GM19397 (cell line): ENCODE data around the gene ITPR3.

Source experiments
- ATAC-seq: cut with Tn5 transposase; IDR thresholded peaks from one replicate; pipeline ENCODE4 v1.9.1; 2021; ENCODE audit warnings: mild to moderate bottlenecking, moderate library complexity; ENCODE audit not compliant: unreplicated experiment

Gene ITPR3

DNA sequence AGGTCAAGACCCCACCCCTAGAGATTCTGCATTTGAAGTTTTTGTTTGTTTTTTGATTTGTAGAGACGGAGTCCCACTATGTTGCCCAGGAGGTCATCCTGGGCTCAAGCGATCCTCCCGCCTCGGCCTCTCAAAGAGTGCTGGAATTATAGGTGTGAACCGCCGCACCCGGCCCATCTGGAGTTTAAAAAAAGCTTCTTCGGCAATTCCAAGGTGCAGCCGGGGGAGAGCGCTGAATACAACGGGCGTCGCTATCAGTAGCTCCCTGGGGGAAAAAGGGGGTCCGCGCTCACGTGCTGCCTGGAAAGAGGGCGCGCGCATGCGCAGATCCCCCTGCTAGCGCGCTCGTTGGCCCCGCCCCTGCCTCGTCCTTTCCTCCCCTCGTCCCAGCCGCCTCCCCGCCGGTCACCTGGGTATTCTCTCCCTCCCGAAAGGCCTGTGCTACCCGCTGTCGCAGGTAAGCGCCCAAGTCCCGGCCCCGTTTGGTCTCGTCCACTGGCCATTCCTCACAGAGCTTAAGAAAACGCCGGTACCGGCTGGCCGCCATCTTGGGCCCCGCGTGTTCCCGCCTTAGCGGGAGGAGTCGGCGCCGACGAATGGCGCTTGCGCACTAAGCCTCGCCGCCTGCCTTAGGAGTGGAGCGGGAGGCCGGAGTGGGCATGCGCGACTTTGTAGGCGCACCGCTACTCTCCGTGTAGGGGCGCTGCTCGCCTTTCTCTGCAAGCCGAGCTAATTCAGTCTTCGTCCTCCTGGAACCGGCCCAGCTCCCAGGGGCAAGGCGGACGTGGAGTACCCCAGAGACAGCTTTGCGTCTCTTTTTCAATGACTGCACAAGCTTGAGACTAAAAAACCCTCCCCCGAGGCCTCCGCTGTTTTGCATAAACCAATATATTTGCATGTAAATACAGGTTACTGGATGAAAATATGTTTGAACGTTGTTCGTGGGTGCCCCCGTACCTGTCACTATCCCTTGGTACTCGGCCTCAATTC lies 90.3 kb downstream of the ITPR3 start, which contains the start of gene UQCC2:
Gene UQCC2 (minus strand): TSS at position 561 of the 990 bp plus-strand sequence. CDS start 14 bp downstream, at position 547.
- ATAC-seq: peak; percentile 83

DNA sequence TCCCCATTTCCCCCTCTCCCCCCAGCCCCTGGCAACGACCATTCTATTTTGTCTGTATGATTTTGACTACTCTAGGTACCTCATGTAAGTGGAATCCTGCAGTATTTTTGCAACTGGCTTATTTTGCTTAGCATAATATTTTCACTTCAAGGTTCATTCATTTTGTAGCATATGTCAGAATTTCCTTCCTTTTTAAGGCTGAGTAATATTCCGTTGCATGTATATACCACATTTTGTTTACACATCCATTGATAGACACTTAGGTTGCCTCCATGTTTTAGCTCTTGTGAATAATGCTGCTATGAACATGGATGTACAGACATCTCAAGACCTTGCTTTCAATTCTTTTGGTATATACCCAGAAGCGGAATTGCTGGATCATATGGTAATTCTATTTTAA lies 91.8 kb downstream of the ITPR3 start:
- no peak for ATAC-seq

DNA sequence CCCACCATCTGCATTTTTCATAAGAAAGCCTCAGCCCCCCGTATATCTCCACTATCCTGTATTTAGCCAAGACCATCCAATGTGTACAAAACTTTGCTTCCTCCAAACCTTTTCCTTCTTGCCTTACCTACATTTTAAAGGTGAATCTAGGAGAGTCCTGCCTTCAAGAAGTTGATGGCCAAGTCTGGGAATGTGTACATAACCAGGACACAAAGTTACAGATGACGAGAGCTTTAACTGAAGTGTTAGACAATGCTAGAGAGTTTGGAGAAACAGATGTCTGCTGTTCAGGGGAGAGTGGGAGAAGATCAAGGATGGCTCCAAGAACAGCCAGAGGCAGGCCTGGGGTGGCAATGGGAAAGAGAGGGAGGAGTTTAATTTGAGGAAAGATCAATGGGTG lies 92.7 kb downstream of the ITPR3 start:
- no peak for ATAC-seq

DNA sequence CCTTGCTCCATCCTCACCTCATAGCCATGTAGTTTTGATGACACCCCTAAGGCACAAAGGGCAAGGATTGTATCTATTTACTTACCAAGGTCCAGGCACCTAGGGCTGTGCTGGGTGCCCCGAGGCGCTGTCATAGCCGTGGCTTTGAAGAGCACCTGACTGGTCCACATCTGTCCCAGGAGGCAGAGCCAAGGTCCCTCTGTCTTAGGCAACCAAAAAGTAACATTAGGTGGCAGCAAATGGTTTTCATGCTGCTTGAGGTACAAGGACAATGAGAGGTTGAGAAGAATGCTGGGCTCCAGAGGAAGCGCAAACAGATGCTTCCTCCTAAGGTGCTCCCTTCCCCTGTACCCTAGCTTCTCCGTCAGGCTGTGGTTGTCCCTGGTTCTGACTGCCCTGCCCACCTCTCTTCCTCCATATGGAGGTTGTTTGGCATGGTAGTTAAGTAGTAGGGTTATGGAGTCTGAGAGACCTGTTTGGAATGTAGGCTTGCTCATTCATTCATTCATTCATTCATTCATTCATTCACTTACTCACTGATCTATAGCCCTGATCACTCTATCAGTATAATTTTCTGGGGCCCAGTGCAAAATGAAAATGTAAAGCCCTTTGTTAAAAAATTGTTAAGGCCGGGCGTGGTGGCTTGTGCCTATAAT lies 93.4 kb downstream of the ITPR3 start:
- ATAC-seq: no peak

DNA sequence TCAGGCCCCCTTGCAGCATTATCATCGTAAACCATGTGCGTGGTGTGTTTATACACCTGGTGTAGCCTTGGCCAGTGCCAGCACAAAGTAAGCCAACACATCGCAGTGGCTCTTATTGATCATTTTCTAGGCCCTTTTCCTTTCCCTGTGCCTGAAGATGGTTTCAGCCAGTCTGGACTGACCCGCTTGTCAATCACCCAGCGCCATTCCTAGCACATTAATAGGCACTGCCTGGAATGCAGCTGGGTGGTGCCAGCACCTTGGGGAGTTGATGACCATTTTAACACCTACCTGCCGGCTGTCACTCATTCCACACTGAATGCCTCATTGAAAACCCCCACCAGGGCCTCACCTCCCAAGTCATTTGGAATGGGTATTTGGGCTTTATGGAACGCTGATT lies 95.3 kb downstream of the ITPR3 start:
- no peak for ATAC-seq

DNA sequence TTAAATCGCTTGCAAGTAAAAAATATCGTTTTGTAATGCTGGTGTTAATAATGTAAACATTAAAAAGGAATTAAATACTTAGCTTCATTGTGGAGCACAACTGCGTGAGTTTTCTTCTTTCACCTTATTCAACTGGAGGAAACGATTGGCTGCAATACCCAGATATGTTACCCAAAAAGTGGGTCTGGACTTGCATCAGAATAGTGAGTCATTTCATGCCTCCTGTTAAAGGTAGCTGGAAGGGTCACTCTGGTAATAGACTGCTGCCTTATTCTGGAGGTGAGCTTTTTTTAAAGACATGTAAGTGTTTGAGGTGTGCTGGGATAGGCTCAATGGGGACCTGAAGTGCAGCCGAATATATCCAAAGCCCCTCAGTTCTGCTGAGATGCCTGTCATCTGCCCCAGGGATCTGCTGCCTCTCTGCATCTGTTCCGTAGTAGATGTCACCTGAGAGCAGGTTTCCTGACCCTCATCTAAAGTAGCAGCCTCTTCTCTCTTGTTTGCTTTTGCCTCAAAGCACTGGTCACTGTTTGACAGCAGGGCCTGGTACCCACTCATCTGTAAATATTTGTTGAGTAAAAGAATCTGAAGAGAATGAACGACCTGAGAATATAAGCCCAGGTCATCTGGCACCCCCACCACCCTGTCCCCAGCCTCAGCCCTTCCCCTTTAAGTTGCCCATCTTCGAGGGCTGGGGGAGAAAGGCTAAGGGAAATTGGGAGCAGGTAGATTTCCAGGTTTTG lies 95.9 kb downstream of the ITPR3 start:
- ATAC-seq: no peak

DNA sequence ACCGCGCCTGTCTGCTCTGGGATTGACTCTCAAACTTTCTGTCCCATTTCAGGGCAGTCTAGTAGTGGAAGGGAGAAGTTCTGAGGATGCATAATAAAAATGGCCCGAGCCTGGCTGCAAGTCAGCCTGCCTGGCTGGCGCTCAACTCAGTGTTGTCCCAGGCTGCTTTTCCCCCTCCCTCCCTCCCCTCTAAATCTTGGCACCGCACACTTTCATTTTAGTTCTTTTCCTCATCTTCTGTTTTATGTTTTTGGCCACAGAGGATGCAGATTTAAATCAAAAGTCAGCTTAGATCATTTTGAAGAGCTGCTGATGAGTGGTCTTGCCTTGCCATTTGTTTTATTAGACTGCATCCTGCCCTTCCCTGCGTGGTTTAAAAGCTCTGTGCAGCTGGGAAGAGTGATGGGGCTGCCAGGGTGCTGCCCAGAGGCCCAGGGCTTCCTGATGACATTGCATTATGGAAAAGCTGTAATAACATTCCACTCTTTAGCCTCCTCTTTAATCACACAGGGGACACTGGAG lies 96.9 kb downstream of the ITPR3 start:
- ATAC-seq: no peak

DNA sequence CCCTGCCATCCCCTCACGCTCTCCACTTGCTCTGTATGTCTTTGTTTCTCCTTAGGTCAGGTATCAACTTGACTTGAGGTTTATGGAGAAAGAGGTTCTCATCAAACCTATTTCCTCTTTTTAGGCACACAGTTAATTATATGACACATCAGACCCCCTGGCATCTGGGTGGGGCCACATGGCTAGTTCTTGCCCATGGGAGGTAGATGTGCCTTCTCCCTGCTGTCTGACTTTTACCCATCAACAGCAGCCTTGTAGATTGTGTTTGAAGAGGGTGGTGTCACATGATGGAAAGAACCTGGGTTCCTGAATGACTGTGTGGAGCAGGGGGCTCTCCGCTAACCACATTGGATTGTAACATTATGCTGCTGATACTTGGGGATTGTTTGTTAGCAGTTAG lies 97.6 kb downstream of the ITPR3 start:
- no peak for ATAC-seq

DNA sequence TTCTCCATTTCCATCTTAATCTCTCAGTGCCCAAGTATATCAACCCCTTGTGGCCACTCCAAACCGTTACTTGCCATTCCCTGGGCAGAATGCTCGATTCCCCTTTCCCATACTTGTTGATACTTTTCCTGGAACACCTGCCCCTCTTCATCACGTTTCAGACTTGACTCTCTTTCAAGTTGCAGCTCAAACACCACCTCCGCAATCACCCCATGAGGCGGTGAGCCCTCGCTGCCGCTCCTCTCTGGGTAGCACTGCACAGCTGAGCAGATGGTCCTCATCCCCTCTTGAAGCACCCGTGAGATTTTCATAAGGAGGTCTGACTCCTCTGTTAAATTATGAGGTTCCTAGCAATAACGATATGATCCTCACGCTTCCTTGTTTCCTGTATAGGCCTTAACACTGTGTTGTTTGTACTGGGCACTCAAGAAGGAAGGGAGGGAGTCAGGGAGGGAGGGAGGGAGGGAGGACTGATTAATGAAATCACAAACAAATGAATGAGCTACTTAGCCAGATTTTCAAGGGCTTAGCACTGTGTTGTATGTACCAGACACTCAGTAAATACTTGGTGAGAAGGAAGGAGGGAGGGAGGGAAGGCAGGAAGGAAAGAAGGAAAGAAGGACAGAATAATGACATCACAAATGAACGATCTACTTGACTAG lies 98.3 kb downstream of the ITPR3 start:
- ATAC-seq: no peak

DNA sequence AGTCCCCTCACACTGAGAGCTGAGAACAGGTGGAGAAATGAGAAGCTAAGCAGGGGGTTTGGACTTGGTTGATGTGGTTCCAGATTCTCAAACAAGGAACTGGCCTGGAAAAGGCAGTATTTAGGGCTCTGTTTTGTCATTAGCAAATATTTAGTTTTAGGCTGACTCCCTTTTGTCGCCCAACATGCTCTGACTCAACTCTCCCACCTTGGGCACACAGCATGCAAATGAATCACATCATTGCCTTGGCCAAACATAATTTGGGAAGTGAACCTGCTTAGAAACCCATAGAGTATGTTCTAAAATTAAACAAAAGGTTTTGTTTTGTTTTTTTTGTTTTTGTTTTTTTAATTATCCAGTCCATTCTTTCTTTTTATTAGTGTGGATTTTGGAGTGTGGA lies 99.9 kb downstream of the ITPR3 start:
- no peak for ATAC-seq

DNA sequence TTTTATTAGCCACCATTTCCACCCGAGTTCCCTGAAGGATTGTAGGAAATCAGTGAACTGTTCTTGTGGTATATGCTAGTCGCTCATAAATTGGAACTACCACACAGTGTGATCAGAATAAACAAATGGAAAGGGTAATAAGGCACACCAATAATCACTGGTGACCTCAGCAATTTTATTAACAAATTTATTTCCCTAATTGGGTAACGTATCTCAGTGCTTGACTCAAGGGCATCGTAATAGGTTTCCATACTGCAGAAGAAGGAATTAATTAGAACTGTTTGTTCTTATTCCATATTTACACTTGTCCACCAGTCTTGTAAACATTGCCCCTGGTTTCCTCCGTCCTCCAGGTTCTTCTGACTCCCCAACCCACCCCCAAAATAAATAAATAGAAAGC lies 100.4 kb downstream of the ITPR3 start:
- ATAC-seq: no peak

DNA sequence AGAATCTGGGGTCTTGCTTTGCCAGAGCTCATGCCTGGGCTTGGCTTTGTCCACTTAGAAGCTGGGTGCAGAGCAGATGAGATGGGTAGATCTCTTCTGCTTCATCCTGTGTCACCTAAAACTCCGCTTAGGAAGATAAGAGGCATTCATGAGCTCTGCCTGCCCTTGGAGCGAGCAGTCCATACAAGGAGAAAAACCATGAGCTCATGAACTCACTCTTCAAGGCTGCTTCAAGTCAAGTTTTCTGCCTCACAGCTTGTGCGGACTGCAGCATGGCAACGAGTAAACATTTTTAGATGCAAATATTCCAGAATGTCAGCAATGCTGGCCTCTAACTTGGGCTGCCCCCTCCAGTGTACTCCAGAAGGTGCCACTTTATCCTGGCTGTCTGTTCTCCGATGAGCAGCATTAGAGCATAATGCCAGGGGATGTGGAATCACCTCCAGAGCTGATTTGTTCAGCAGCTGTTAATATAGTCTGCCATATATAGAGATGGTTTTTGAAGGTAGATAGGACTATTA lies 101.0 kb downstream of the ITPR3 start:
- no peak for ATAC-seq

DNA sequence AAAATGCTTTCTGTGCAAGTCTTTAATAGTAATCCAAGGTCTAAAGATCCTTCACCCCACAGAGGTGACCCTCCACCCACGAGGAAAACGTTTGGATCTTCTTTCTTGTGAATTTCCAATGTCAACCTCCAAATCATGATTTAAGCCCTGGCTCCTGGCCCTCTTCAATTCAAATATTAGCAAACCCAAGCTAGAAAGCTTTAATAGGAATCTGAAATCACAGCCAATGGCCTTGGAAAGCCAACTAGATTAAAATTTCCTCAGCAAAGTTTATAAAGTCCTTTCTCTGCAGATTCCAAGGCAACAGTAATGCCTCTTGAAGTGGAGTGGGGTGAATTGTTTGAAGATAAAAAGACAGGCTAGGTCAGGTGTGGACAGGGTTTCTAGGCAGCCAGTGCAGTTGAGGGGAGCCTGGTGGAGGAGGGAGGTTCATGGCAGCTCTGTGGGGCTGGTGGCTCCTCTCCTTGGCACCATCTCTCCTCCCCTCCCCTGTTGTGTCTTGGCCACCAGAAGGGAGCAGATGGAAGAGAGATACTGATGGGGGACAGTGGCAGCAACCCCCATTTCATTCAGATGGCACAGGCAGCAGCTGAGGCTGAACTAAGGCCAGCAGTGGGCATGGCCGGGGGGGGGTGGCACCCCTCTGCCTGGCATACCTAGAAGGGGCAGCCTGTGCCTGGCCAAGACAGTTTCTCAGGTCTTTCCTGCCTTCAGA lies 102.4 kb downstream of the ITPR3 start:
- no peak for ATAC-seq

DNA sequence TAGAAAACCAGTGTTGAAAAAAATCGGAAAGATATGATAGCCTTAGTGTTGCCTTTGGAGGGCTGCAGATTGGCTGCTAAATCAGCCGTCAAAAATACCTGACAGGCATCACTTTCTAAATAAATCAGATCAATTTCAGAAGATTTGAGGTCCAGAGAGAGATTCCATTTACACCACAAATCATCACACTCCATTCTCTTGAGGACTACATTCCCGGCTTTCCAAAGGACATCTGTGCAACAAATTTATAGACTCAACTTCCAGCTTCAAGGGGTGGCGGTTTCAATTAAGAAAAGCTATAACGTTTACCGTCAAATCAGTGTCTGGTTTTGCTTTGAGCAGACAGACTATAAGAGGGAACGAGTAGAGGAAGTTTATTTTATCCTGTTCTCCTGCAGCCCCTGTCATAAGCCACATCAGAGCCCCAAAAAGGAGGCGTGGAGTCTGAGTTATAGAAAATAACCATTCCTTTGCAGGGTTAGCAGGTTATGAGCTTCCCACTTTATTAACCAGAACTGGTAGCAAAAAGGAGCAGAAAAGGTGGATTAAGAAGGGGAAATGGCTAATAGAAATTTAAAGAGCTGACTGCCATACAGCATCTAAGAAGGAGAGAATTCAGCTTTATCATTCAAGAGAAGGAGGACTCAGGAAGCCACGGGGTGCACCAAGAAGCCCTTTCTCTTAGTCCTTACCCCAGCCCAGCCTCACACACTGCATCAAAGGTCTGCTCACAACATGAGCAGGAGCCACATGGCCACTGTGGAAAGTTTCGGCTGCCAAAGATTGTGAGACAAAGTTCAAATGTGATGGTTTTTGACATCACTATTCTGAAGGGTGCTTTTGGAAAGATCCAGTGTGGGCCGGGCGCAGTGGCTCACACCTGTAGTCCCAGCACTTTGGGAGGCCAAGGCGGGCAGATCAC lies 103.2 kb downstream of the ITPR3 start:
- no peak for ATAC-seq

DNA sequence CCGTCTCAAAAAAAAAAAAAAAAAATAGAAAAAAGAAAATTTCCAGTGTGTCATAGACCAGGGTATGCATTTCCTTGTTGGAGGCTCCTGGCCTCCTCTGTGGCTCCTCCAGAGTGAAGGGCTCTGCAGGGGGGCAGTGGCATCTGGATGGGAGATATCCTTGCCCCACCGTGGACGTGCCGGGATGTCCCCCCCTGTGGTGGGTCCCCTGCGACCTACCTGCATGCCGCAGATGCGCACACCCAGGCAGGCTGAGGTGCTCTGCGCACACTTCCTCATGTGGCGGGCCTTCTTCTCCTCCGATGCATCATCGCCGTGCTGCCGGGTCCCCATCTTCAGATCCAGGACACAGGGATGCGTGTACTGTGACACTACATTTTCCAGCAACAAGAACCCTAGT lies 104.1 kb downstream of the ITPR3 start:
- ATAC-seq: no peak

DNA sequence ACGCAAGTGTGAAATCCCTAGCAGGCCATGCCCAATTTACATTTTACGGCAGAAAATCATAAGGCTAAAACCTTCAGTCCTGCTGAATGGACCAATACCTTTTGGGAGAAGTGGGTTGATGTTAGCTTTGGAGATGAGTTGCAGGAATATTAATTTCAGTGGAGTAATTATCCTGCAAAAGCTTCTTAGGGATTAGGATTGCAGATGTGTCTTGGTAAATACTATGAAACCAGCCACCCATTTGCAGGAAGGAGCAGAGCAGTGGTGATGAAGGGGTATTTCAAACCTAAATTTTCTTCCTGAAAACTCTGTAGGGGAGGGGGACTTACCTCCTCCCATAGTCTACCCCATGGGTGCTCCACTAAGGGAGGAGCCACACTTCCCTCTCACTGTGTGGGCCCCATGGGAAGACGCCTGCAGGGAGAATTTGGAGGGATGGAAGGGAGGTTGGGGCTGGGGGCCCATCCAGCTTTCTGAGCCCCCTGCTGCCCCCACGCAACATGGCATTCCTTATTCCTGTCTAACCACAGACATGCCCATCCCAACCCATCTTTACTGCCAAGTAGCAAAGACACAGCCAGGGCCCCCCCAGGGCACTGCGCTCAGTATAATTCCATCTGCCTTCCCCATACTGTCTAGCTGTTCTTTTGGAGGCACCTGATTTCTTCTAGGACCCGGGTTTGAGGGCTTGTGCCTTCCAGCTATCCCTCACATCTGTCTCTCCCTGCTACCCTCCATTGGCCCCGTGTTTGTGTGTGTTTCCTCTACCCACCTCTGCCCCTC lies 105.0 kb downstream of the ITPR3 start:
- no peak for ATAC-seq

DNA sequence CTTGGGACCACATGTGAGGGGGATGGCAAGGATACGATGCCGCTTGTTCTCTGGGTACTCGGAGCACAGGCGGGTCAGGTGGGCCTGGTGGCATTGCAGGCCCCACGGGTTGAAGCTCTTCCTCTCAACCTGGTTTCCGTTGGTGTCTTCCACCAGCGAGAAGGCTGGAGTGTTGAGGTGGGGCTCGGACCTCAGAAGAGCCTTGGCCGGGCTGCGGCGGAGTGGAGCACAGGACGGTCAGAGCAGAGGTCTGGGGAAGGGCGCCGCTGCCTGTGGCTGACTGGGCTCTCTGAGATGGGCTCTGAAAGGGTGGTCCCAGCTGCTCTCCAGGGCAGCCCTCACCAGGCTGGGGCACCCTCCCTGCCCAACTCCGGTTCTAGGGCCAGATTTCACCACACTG lies 105.6 kb downstream of the ITPR3 start:
- ATAC-seq: no peak

DNA sequence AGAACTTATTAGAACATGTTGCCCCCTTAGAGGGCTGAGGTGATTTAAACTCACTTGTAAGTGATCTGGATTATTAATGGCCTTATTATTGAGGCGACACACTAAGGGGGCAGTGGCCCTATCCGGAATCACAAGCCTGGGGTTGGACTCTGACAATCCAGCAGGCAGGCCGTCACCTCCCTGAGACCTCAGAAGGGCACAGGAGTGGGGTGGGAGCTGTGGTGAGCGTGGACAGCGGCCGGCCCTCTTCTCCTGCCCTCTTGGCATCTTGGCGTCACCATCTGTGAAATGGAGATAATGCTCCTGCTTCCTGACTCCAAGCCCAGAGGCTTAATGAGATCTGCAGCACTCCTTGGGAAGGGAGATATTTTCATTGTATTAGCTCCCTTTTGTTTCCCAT lies 106.0 kb downstream of the ITPR3 start:
- no peak for ATAC-seq
